ENCODE data around the gene GUCY1A1.

The GUCY1A1 gene

GRCh38 chr4:155620637-155621036 is 46.0 kb upstream of the GUCY1A1 start:
- no peak overlapping the region for H2AFZ ChIP-seq (ENCODE audit: low read length)
- no peaks in the 10 kb centered on the region for H3K27me3 ChIP-seq (replicated peaks; ENCODE audit: insufficient read depth, low read length)
- no peaks in the 10 kb centered on the region for H3K36me3 ChIP-seq (replicated peaks; ENCODE audit: insufficient read depth, low read length)
- no peaks in the 10 kb centered on the region for H3K79me2 ChIP-seq (ENCODE audit: low read length)
- no peak overlapping the region for H3K9ac ChIP-seq (ENCODE audit: low read length)
- H3K4me2 ChIP-seq (ENCODE audit: low read depth, low read length) = no peak overlapping the region
- TF ChIP-seq CTCF (IDR thresholded peaks at IDR 0.05; ENCODE audit: low read length) (no peak), EZH2 (optimal IDR thresholded peaks at IDR 0.05; ENCODE audit: low read depth, low read length) (no peak), EZH2phosphoT487 (IDR thresholded peaks at IDR 0.05; ENCODE audit: low read length) (no peak)
- no peaks in the 10 kb centered on the region; the same call in 1 of the 2 replicates for H3F3A ChIP-seq (ENCODE audit: insufficient read depth, low read length)
- no peak overlapping the region for H3K4me3 ChIP-seq (ENCODE audit: low read length)
- H3K27ac ChIP-seq (ENCODE audit: low read length) = no peak overlapping the region
- no peaks in the 10 kb centered on the region for H3K4me1 ChIP-seq (ENCODE audit: low read length)
- H3K9me2 ChIP-seq (replicated peaks; ENCODE audit: insufficient read depth, low read length) = no peaks in the 10 kb centered on the region
- no peaks in the 10 kb centered on the region for H3K9me3 ChIP-seq (replicated peaks; ENCODE audit: insufficient read depth, low read length)
- no peaks in the 10 kb centered on the region for H4K20me1 ChIP-seq (ENCODE audit: insufficient read depth, low read length)
- no peak for DNase-seq

- no peak overlapping the region for H3K4me3 ChIP-seq (ENCODE audit: low read length)
- no peaks in the 10 kb centered on the region for H3K9me3 ChIP-seq (replicated peaks; ENCODE audit: insufficient read depth, low read length)
- H3K79me2 ChIP-seq (ENCODE audit: low read length) = no peaks in the 10 kb centered on the region
- H3F3A ChIP-seq (ENCODE audit: insufficient read depth, low read length) = no peaks in the 10 kb centered on the region
- DNase-seq = no peak
- H3K27me3 ChIP-seq (replicated peaks; ENCODE audit: insufficient read depth, low read length) = no peaks in the 10 kb centered on the region
- H4K20me1 ChIP-seq (ENCODE audit: insufficient read depth, low read length) = no peaks in the 10 kb centered on the region
- no peaks in the 10 kb centered on the region for H3K36me3 ChIP-seq (replicated peaks; ENCODE audit: insufficient read depth, low read length)
- no peaks in the 10 kb centered on the region for H3K4me1 ChIP-seq (ENCODE audit: low read length)
- no peak overlapping the region for H2AFZ ChIP-seq (ENCODE audit: low read length)
- no peak overlapping the region for H3K4me2 ChIP-seq (ENCODE audit: low read depth, low read length)
- H3K9me2 ChIP-seq (replicated peaks; ENCODE audit: insufficient read depth, low read length) = no peaks in the 10 kb centered on the region
- no peak overlapping the region for H3K9ac ChIP-seq (ENCODE audit: low read length)
- TF ChIP-seq EZH2phosphoT487 (IDR thresholded peaks at IDR 0.05; ENCODE audit: low read length) (no peak), CTCF (IDR thresholded peaks at IDR 0.05; ENCODE audit: low read length) (no peak), EZH2 (optimal IDR thresholded peaks at IDR 0.05; ENCODE audit: low read depth, low read length) (no peak)
- H3K27ac ChIP-seq (ENCODE audit: low read length) = no peak overlapping the region
These were observed 42.2 kb upstream of the GUCY1A1 start for GRCh38 chr4:155624478-155624877.

GRCh38 chr4:155626561-155626960 is 40.1 kb upstream of the GUCY1A1 start:
- Histone ChIP-seq H2AFZ (ENCODE audit: low read length) (no peak overlapping the region), H3K4me3 (ENCODE audit: low read length) (no peak overlapping the region), H3K9me2 (replicated peaks; ENCODE audit: insufficient read depth, low read length) (no peaks in the 10 kb centered on the region), H3K4me1 (ENCODE audit: low read length) (no peaks in the 10 kb centered on the region), H3K27me3 (replicated peaks; ENCODE audit: insufficient read depth, low read length) (no peaks in the 10 kb centered on the region), H3K9ac (ENCODE audit: low read length) (no peak overlapping the region), H3K27ac (ENCODE audit: low read length) (no peak overlapping the region), H3F3A (ENCODE audit: insufficient read depth, low read length) (no peaks in the 10 kb centered on the region), H3K4me2 (ENCODE audit: low read depth, low read length) (no peak overlapping the region), H3K9me3 (replicated peaks; ENCODE audit: insufficient read depth, low read length) (no peaks in the 10 kb centered on the region), H4K20me1 (ENCODE audit: insufficient read depth, low read length) (no peaks in the 10 kb centered on the region), H3K36me3 (replicated peaks; ENCODE audit: insufficient read depth, low read length) (no peaks in the 10 kb centered on the region), H3K79me2 (ENCODE audit: low read length) (no peaks in the 10 kb centered on the region)
- DNase-seq = no peak
- TF ChIP-seq CTCF (IDR thresholded peaks at IDR 0.05; ENCODE audit: low read length) (no peak), EZH2phosphoT487 (IDR thresholded peaks at IDR 0.05; ENCODE audit: low read length) (no peak), EZH2 (optimal IDR thresholded peaks at IDR 0.05; ENCODE audit: low read depth, low read length) (no peak)
